HG03571 (cell line): ENCODE data around the gene SRSF9.
A peak's percentile ranks its signal among the peaks of the same experiment; 100 is the strongest.

Experiments used
- ATAC-seq: cut with Tn5 transposase; IDR thresholded peaks from one replicate; pipeline ENCODE4 v1.9.1; 2021; ENCODE audit not compliant: unreplicated experiment

Gene SRSF9

GRCh38 chr12:120483621-120484020 is 14.1 kb upstream of the SRSF9 start:
- ATAC-seq = no peak

DNA sequence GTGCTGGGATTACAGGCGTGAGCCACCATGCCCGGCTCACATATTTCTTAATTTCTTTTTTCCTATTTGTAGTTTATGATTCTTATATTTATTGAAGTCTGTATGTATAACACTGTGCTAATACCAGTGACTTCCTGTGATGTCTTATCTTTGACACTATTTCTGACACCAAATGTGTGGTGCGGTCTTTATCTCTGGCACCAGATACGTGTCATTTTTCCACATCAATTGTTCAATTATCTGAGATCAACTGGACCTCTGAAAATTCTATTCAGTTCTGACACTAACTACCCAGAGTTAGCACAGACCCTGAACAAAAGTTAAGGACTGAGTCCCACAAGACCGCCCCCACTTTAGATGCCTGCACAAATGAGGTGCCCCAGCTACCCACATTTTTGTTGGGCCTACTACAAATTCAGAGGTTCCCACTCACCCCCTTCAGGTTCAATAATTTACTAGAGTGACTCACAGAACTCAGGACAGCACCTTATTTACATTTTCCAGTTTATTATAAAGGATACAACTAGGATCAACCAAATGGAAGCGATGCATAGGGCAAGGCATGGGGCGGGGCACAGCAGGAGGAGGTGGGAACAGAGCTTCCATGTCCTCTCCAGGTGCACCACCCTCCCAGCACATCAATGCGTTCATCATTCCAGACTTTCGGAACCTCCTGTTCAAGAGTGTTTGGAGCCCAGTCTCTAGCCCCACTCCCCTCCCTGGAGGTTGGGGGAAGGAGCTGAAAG is 11.6 kb upstream of the SRSF9 start:
- ATAC-seq = no peak

DNA sequence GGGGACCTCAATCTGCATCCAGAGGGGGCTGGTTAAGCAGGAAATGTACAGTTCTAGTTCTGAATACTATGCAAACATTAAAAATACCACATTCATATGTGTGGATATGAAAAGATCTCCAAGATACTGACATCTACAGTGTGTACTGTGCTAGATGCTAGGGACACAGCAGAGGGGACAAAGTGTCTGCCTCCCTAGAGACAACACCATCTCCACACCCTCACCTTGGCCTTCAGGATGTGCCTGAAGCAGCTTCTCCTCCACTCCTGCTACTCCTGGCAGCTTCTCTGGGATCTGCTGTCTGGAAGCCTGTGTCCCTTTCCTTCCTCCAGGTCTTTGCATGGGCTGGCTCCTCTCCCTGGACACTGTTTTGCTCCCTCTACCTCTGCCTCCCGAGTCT is 10.7 kb upstream of the SRSF9 start:
- no peak for ATAC-seq

DNA sequence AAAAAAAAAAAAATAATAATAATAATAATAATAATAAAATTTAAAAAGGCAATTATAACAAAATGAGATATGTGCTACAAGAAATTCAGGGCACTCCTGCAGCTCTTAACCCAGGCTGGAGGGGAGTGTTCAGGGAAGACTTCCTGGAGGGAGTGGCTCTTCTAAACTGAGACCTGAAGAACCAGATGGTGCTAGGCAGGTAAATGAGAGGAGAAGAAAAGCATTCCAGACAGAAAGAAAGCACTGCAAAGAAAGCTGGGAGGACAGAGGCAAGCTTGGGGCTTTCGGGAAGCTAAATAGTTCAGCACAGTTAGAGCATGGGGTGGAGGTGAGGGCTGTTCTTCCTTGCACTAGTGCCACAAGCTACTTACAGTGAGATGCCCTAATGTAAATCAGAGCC is 9.9 kb upstream of the SRSF9 start:
- no peak for ATAC-seq

GRCh38 chr12:120475643-120476042 is 6.1 kb upstream of the SRSF9 start:
- no peak for ATAC-seq

DNA sequence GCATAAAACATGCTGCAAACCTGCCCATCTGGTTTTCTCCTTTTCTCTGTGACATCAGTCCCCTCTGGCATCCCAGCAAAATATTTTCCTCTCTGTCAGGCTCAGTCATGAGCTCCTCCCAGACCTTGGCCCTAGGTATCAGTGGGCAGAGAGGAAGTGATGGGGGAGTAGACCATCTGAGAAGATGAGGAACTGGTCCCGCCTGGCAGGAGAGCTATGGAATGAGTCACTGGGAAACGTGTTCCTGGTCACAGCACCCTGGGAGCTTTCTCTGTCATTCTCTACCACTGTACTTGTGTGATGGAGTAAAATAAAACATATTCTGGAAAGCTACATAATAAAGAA is 5.0 kb upstream of the SRSF9 start:
- no peak for ATAC-seq

- no peak for ATAC-seq
Observed at GRCh38 chr12:120473807-120474615, 4.5 kb upstream of the SRSF9 start.

- no peak for ATAC-seq
Observed at GRCh38 chr12:120472521-120472920, 3.0 kb upstream of the SRSF9 start.

DNA sequence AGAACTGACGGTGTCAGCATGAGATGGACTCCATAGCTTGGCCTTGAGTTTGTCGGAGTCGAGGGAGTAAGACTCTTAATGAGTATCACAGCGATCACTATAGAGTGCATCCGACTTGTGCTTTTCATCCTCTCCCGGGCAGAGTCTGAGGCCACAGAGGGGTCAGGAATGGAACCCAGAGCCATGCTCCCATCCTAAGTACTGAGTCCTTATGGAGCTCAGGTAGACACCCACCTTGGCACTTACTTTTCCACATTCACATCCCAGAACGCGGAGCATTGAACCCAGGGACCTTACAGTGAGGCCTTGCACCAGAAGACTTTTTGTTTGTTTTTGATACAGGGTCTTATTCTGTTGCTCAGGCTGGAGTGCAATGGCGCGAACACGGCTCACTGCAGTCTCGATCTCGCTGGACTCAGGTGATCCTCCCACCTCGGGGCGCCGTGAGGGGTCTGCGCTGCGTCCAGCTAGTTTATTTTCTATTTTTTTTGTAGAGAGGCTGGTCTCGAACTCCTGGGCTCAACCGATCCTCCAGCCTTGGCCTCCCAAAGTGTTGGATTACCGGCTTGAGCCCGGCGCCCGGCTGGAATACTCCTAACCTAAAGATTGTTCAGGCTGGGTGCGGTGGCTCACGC is 719 bp upstream of the SRSF9 start:
- peak; percentile 7 for ATAC-seq

GRCh38 chr12:120468821-120469449 is 613 bp downstream of the SRSF9 start:
- peak; percentile 20 for ATAC-seq

DNA sequence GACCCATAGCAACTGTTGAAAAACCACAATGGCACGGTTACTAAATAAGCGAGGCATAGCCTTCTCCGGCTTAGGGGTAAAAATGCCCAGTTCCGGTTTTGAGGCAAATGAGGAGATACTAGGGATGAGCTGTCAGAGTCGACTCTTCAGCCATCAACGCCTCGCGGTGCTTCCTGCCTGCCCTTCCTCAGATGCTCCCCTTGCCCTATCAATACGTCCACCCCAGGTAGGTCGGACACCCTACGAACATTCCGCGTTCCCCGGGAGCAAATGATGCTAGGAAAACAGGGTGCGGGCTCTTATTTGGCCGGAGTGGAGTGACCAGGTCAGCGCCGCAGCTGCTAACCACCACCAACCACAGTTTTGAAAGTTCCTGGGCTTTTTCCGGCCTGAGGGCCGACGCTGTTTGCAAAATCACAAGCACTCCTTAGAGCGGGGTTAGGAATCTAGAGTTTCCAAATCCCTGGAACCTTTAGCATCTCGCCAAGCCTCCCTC is 1.2 kb downstream of the SRSF9 start:
- peak; percentile 15 for ATAC-seq

DNA sequence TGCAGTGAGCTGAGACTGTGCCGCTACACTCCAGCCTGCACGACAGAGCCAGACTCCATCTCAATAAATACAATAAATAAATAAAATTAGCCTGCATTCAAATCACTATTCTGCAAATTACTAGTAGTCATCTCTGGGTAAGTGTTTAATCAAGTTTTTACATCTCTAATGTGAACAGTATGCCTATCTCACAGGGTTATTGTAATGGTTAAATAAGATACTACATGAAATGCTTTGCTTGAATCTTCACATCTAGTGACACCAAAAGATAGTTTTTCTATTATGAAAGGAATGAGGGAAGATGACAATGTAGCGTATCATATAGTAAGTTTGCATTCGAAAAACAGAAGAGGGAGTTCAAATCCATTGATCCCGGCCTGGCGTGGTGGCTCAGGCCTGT is 2.1 kb downstream of the SRSF9 start:
- ATAC-seq = no peak

GRCh38 chr12:120466560-120467315 is 2.8 kb downstream of the SRSF9 start:
- ATAC-seq = no peak

- no peak for ATAC-seq
Observed at GRCh38 chr12:120465756-120466155, 3.8 kb downstream of the SRSF9 start.

- no peak for ATAC-seq
Observed at GRCh38 chr12:120463712-120464111, 5.8 kb downstream of the SRSF9 start.

DNA sequence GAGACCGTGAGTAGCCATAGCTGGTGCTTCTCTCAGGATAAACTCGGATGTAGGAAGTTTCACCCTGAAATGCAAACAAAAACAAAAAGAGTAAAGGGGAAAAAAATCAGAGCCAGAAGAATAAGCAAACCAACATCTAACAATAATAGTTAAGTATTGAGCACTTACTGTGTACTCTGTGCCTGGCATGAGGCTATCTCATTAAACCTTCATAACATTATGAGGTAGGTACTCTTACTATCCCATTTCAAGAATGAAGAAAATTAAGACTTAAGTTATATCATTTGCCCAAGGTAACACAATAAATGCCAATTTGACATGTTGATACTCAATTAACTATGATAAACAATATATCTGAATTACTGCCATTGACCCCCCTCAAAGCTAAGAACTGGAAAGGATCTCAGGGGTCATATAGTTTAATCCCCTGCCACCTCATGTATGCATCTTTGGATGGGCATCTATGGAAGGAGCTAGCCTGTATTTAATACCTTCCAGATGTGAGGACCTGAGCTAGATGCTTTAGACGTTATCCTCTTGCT is 7.4 kb downstream of the SRSF9 start:
- ATAC-seq = no peak

DNA sequence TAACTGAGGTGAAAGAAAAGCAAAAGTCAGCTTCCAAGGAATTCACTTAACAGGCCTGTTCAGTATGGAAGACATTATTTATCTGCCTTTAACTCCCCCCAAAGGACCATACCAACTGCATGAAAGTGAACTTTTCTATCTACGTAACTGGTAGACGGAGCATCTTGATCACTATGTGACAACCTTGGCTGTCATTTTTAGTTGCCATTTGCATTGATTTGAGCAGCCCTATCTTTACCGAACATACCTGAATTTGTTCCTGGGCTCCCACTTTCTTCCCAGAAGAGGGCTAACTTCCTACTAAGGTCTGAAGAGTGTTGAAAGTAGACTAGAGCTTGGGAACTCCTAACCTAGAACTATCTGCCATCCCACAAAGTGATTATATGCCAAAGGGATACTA is 9.4 kb downstream of the SRSF9 start:
- ATAC-seq = no peak

DNA sequence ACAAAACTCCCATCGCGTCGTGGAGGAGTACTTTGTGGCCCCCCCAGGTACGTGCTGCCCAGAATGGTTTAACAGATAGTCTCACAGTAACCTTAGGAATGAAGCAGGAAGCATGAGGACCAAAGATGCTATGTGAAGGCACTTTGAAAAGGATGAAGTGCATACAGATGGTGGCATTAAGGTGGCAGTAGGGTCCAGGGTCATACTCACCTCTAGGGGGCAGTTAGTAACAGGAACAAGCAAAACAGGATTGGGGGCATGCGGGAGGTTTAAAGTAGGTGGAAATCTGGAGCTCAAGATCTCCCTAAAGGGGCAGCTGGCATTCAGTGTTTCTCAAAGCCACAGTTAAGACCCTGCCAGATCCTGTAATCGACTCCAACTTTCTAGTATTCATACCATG is 12.4 kb downstream of the SRSF9 start:
- no peak for ATAC-seq

DNA sequence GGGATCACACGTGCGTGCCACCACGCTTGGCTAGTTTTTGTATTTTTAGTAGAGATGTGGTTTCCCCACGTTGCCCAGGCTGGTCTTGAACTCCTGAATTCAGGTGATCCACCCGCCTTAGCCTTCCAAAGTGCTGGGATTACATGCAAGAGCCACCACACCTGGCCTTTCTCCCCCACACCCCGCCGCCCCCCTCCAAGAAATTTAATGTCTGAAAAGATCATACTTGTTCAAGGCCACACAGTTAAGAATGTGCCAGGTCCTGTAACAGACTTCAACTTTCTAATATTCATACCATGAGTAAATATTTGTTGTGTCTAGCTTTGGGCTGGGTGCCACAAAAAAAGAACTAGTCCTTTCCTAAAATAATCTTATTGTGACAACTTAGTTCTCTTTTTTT is 14.2 kb downstream of the SRSF9 start:
- no peak for ATAC-seq

GRCh38 chr12:120453977-120454376 is 15.6 kb downstream of the SRSF9 start:
- ATAC-seq = no peak
